ENCODE data around the gene CIT.

GRCh38 chr12:119803381-119803791, 73.7 kb downstream of the CIT start:
- TF ChIP-seq EZH2 (IDR thresholded peaks at IDR 0.05; ENCODE audit: borderline replicate concordance, low read depth, low read length, severe bottlenecking) (no peak), CTCF (IDR thresholded peaks at IDR 0.05; ENCODE audit: extremely low read depth in 1 of 2, insufficient read depth in 1 of 2, low read depth in 1 of 2, low read length in 2 of 2) (no peak), POLR2A (IDR thresholded peaks at IDR 0.05; ENCODE audit: low read depth, low read length) (no peak), POLR2AphosphoS5 (IDR thresholded peaks at IDR 0.05; ENCODE audit: insufficient read depth, low read depth, low read length) (no peak)
